Measurements from ENCODE around the gene SCN4B.

DNA sequence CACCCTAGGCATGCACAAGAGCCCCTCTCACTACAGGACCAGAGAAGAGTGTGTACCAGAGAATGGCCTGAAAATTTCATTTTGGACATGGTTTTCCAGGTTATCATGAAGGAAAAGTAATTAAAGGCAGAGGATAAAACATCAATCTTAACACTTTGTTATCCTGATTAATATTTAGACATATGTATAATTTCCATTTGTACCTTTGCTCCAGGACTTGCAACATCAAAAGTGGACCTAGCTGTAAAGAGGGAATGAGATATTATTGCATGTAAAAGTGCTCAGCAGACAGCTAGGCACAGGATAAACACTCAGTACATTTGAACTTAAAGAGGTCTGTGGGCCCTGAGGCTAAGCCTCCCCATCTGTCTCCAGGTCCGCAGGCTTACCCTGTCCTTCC lies 2.0 kb upstream of the SCN4B start:
- TF ChIP-seq TBP (IDR thresholded peaks at IDR 0.05; ENCODE audit: low read depth, low read length) (no peak), CEBPB (IDR thresholded peaks at IDR 0.05; ENCODE audit: low read depth, low read length) (no peak), HDAC6 (IDR thresholded peaks at IDR 0.05; ENCODE audit: low read depth, low read length) (no peak), ZNF274 (IDR thresholded peaks at IDR 0.05; ENCODE audit: borderline replicate concordance, extremely low read depth, low read length) (no peak), POLR2AphosphoS5 (IDR thresholded peaks at IDR 0.05; ENCODE audit: low read depth, low read length) (no peak)
- TF ChIP-seq, protein P1, sequence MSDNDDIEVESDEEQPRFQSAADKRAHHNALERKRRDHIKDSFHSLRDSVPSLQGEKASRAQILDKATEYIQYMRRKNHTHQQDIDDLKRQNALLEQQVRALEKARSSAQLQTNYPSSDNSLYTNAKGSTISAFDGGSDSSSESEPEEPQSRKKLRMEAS (IDR thresholded peaks at IDR 0.05): no peak
- TF ChIP-seq, protein P2, sequence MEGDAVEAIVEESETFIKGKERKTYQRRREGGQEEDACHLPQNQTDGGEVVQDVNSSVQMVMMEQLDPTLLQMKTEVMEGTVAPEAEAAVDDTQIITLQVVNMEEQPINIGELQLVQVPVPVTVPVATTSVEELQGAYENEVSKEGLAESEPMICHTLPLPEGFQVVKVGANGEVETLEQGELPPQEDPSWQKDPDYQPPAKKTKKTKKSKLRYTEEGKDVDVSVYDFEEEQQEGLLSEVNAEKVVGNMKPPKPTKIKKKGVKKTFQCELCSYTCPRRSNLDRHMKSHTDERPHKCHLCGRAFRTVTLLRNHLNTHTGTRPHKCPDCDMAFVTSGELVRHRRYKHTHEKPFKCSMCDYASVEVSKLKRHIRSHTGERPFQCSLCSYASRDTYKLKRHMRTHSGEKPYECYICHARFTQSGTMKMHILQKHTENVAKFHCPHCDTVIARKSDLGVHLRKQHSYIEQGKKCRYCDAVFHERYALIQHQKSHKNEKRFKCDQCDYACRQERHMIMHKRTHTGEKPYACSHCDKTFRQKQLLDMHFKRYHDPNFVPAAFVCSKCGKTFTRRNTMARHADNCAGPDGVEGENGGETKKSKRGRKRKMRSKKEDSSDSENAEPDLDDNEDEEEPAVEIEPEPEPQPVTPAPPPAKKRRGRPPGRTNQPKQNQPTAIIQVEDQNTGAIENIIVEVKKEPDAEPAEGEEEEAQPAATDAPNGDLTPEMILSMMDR (IDR thresholded peaks at IDR 0.05; ENCODE audit: control extremely low read depth in 1 of 3, insufficient read depth in 1 of 3, low read depth in 1 of 3, low read length in 3 of 3): no peak

Data from H1 (cell line).